ENCODE results near the gene UNC5A. TPM values are rescaled to one million over a fixed set of nuclear protein-coding genes. Genes with fewer than 3 reads are reported as not detected.

UNC5A gene
- polyA plus RNA-seq, 4 donors = 0.08 to 0.35 (median 0.18) TPM

GRCh38 chr5:176876506-176877431 lies 66.4 kb downstream of the UNC5A start:
- no peak for DNase-seq (ENCODE audit: low read depth in 4 of 4, low spot score in 2 of 4)

- no peak for DNase-seq (ENCODE audit: low read depth in 4 of 4, low spot score in 2 of 4)
Observed at GRCh38 chr5:176877793-176878331, 67.5 kb downstream of the UNC5A start.

GRCh38 chr5:176878463-176878862 lies 68.1 kb downstream of the UNC5A start:
- no peak for DNase-seq (ENCODE audit: low read depth in 4 of 4, low spot score in 2 of 4)

- DNase-seq (ENCODE audit: low read depth in 4 of 4, low spot score in 2 of 4) = no peak
Observed at GRCh38 chr5:176878906-176879662, 68.7 kb downstream of the UNC5A start.

GRCh38 chr5:176879663-176880361 lies 69.5 kb downstream of the UNC5A start:
- no peak for DNase-seq (ENCODE audit: low read depth in 4 of 4, low spot score in 2 of 4)

GRCh38 chr5:176880366-176881020 lies 70.1 kb downstream of the UNC5A start:
- no peak for DNase-seq (ENCODE audit: low read depth in 4 of 4, low spot score in 2 of 4)

GRCh38 chr5:176881021-176881749 lies 70.8 kb downstream of the UNC5A start:
- DNase-seq (ENCODE audit: low read depth in 4 of 4, low spot score in 2 of 4) = no peak

GRCh38 chr5:176881816-176882566 lies 71.6 kb downstream of the UNC5A start:
- DNase-seq (ENCODE audit: low read depth in 4 of 4, low spot score in 2 of 4) = no peak

GRCh38 chr5:176882567-176882903 lies 72.2 kb downstream of the UNC5A start:
- DNase-seq (ENCODE audit: low read depth in 4 of 4, low spot score in 2 of 4) = no peak

GRCh38 chr5:176883700-176884570 lies 73.6 kb downstream of the UNC5A start:
- no peak for DNase-seq (ENCODE audit: low read depth in 4 of 4, low spot score in 2 of 4)

- no peak for DNase-seq (ENCODE audit: low read depth in 4 of 4, low spot score in 2 of 4)
Observed at GRCh38 chr5:176884571-176884890, 74.2 kb downstream of the UNC5A start.

- DNase-seq (ENCODE audit: low read depth in 4 of 4, low spot score in 2 of 4) = no peak
Observed at GRCh38 chr5:176886336-176887251, 76.2 kb downstream of the UNC5A start.

GRCh38 chr5:176887252-176887849 lies 77.0 kb downstream of the UNC5A start:
- DNase-seq (ENCODE audit: low read depth in 4 of 4, low spot score in 2 of 4) = no peak

GRCh38 chr5:176888016-176888864 lies 77.9 kb downstream of the UNC5A start:
- no peak for DNase-seq (ENCODE audit: low read depth in 4 of 4, low spot score in 2 of 4)

GRCh38 chr5:176888865-176889165 lies 78.5 kb downstream of the UNC5A start:
- DNase-seq (ENCODE audit: low read depth in 4 of 4, low spot score in 2 of 4) = no peak

Measured in left renal cortex interstitium (tissue), 4 donors.